ENCODE data around the gene BHMT2.

The BHMT2 gene

DNA sequence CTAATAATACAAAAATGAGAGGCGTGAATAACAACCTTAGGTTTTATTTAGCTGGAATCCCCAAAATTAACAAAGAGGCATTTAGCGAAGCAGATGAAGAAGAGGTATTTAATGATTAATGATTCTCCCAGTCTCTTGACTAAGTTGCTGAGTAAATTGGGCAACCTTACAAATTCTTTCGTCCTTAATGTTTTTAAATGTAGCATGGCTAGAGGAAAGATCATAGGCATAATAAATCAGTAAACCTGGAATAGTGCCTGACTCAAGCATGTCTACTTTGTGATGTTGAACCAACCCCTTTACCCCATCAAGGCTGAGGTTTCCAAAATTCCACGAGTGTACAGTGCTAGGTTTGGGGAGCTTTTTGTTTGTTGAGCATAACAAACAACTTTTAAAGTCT is 49.9 kb downstream of the BHMT2 start:
- DNase-seq: no peak
- TF ChIP-seq GATA1 (IDR thresholded peaks at IDR 0.05; ENCODE audit: low read depth, low read length): no peak
- TF ChIP-seq POLR2A (IDR thresholded peaks at IDR 0.05; ENCODE audit: low read length): no peak

DNA sequence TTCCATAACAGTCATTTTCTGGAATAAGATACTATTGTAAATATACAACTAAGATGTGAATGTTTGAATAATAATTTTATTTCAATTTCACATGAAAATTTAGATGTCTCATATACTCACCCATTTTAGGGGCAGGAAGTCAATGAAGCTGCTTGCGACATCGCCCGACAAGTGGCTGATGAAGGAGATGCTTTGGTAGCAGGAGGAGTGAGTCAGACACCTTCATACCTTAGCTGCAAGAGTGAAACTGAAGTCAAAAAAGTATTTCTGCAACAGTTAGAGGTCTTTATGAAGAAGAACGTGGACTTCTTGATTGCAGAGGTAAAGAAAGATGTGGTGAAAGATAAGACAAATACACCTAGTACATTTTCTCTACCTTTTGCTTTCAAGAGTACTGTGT is 50.7 kb downstream of the BHMT2 start:
- TF ChIP-seq POLR2A (IDR thresholded peaks at IDR 0.05; ENCODE audit: low read length) (no peak), GATA1 (IDR thresholded peaks at IDR 0.05; ENCODE audit: low read depth, low read length) (no peak)
- no peak for DNase-seq

DNA sequence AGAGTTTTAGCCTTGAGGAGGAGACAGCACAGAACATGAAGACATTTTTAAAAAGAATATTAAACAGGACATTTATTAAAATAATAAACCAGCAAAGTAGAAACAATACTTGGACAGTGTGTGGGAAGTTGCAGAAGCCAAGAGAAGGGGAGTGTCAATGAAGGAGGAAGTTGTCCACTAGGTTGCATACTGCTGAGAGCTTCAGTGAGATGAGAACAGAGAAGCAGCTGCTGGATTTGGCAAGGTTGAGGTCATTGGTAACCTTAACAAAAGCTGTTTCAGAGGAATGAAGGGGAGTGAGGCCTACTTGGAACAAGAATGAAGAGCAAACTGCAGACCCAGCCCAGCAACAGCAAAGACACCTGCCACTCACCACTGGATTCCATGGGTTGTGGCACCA is 53.4 kb downstream of the BHMT2 start:
- DNase-seq: no peak
- no peak for TF ChIP-seq GATA1 (IDR thresholded peaks at IDR 0.05; ENCODE audit: low read depth, low read length)
- TF ChIP-seq POLR2A (IDR thresholded peaks at IDR 0.05; ENCODE audit: low read length): no peak

DNA sequence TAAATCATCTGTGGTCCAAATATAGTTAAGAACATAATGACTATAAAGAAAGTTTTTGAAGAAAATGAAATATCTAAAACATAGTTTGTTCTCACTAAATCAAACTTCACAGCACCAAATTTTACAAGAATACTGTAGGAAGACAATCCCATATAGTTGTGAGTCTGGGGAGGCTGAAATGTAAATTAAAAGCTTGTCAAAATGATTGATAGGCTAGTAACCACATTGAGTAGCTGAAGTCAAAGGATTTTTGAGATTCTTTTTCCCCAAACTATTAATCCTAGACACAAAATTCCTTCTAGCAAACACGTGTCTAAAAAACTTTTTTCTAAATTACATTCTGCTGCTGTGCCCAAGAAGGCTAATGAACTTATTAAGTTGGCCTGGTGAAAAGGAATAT is 55.0 kb downstream of the BHMT2 start:
- no peak for DNase-seq
- no peak for TF ChIP-seq POLR2A (IDR thresholded peaks at IDR 0.05; ENCODE audit: low read length)

DNA sequence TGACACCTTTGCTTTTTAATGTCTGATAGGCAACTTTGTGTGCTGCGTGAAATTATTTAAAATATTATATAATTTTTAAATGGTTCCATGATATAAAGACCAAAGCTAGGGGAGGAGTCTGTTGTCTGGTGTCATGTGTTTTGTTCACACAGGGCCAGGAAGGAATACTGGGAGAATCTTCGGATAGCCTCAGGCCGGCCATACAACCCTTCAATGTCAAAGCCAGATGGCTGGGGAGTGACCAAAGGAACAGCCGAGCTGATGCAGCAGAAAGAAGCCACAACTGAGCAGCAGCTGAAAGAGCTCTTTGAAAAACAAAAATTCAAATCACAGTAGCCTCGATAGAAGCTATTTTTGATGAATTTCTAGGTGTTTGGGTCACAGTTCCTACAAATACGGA is 61.2 kb downstream of the BHMT2 start:
- no peak for DNase-seq
- TF ChIP-seq GATA1 (IDR thresholded peaks at IDR 0.05; ENCODE audit: low read depth, low read length) (no peak), POLR2A (IDR thresholded peaks at IDR 0.05; ENCODE audit: low read length) (no peak)

DNA sequence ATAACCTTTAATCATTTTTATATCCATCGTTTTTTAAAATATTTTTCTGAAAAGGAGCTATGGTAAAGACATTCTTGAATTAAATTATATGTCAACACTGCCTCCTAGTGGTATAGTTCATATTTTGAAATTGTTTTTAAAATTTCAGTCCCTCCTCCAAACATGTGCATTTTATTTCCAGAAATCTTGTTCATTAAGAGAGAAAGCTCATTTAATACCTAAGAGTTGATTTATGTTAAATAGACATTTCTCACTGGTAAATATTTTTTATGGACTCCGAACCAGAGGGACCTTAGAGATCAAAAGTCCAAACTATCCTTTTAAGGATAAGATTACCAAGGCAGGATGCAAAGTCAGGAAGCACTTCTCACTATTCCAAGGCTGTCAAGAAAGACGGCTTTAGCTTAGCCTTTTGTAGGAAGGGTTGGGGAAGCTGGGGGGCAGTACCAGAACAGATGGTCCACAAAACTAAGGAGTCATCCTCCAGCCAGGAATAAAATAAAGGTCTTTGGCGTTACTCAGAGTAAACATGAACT is 63.6 kb downstream of the BHMT2 start:
- peak; percentile 60 to 75 for DNase-seq
- TF ChIP-seq GATA1 (IDR thresholded peaks at IDR 0.05; ENCODE audit: low read depth, low read length) (no peak), POLR2A (IDR thresholded peaks at IDR 0.05; ENCODE audit: low read length) (no peak)

DNA sequence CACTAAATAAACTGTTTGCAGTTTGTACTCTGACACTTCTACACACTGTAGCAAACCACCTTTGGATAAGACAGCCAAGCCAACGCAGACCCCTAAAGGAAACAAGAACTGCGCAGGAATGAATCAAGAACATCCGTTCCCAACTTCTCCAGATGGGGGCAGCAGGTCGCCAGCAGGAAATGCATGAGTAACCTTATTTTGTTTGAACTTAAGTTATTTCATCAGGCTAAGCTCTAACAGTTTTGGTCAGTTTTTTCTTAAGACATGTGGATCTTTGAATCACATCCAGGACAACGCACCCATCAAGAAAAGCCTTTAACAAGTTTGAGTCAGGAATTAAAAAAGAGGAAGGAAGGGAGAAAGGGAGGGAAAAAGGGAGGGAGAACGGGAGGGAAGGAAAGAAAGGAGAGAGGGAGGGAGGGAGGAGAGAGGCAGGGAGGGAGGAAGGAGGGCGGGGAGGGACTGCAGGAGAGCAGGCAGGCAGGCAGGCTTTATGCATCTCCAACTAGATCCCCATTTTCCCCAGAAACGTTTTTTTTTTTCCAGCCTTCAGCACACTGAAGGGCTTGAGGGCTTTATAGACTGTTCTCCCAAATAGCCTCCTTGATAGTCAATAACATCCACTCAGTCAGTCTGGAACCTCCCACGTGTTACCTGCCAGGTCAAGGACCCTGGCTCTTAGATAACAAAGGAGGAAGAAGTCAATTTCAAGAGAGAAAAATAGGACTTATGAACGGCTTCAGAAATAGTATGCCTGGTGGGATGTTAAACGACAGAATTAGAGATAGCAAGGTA is 64.3 kb downstream of the BHMT2 start:
- no peak for TF ChIP-seq GATA1 (IDR thresholded peaks at IDR 0.05; ENCODE audit: low read depth, low read length)
- no peak for TF ChIP-seq POLR2A (IDR thresholded peaks at IDR 0.05; ENCODE audit: low read length)

DNA sequence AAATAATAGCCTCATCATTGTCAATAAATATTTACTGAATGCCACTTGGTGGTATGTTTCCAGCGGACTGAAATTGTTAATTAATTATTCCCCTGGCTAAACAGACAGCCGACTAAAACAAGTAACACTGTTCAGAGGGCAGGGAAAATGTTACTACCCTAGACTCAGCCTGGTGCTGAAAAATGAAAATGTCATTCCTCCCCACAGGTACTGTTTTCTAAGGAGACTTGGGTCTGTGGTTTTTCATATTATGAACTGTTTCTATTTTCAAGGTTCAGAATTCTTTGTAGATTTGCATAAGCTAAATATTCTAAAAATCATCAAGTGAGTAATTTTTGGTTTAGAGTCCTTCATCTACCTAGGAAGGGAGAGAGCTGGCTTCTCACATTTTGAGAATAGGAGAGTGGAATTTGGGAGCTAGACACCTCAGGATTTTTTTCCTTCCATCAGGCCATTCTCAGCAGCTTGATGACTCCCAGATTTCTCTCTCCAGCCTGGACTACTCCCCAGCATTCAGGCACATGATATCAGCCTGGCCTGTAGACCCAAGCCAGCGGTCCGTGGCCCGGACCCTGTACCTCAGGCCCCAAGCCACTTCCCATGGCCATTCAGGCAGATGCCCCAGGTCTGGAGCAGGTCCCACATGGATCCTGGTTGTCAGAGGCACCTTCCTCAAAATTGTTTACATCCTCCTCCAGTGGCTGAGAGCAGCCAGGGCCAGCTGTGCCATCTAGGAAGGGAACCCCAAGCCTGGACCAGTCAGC is 66.4 kb downstream of the BHMT2 start:
- no peak for TF ChIP-seq GATA1 (IDR thresholded peaks at IDR 0.05; ENCODE audit: low read depth, low read length)
- no peak for TF ChIP-seq POLR2A (IDR thresholded peaks at IDR 0.05; ENCODE audit: low read length)
- no peak for DNase-seq

More for the DNA sequence above, 64.3 kb downstream of the BHMT2 start:
- DNase-seq: peak; percentile 84 to 91

DNA sequence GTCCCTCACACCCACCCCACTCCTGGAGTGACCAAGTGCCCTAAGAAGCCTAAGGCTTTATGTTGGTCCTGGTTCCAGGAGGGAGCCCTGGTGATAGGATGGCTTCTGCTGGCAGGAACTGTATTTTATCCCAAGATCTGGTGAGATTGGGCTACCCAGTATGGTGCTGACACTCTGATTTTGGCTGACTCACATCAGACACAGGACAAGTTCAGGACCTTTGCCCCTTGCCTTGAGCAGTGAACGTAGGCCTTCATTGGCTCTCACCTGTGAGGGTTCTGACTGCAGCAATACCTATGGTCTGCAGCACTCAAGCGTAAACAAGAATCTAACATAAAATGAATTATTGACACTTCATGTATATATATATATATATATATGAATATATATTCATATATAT is 67.1 kb downstream of the BHMT2 start:
- no peak for DNase-seq
- TF ChIP-seq POLR2A (IDR thresholded peaks at IDR 0.05; ENCODE audit: low read length): no peak
- no peak for TF ChIP-seq GATA1 (IDR thresholded peaks at IDR 0.05; ENCODE audit: low read depth, low read length)

Measured in erythroblast (primary cell).